ENCODE data around the gene ZNF664.

The ZNF664 gene

GRCh38 chr12:124032265-124032886, 59.4 kb downstream of the ZNF664 start:
- DNase-seq (ENCODE audit: low read depth) = peak; percentile 58

GRCh38 chr12:124033859-124034258, 60.8 kb downstream of the ZNF664 start:
- no peak for DNase-seq (ENCODE audit: low read depth)

GRCh38 chr12:124034297-124034696, 61.3 kb downstream of the ZNF664 start:
- DNase-seq (ENCODE audit: low read depth) = no peak

- DNase-seq (ENCODE audit: low read depth) = no peak
These were observed 62.1 kb downstream of the ZNF664 start for GRCh38 chr12:124035163-124035562.

GRCh38 chr12:124036171-124036598, 63.2 kb downstream of the ZNF664 start:
- no peak for DNase-seq (ENCODE audit: low read depth)

- DNase-seq (ENCODE audit: low read depth) = no peak
These were observed 63.7 kb downstream of the ZNF664 start for GRCh38 chr12:124036657-124037109.

GRCh38 chr12:124037331-124037730, 64.3 kb downstream of the ZNF664 start:
- no peak for DNase-seq (ENCODE audit: low read depth)

GRCh38 chr12:124039276-124039675, 66.3 kb downstream of the ZNF664 start:
- DNase-seq (ENCODE audit: low read depth) = peak; percentile 61

- no peak for DNase-seq (ENCODE audit: low read depth)
These were observed 67.3 kb downstream of the ZNF664 start for GRCh38 chr12:124040291-124040690.

- DNase-seq (ENCODE audit: low read depth) = no peak
These were observed 67.7 kb downstream of the ZNF664 start for GRCh38 chr12:124040737-124041136.

GRCh38 chr12:124041907-124042306, 68.9 kb downstream of the ZNF664 start:
- no peak for DNase-seq (ENCODE audit: low read depth)

GRCh38 chr12:124044021-124044420, 71.0 kb downstream of the ZNF664 start:
- no peak for DNase-seq (ENCODE audit: low read depth)

GRCh38 chr12:124044809-124045321, 71.8 kb downstream of the ZNF664 start:
- no peak for DNase-seq (ENCODE audit: low read depth)

- no peak for DNase-seq (ENCODE audit: low read depth)
These were observed 72.8 kb downstream of the ZNF664 start for GRCh38 chr12:124045671-124046455.

- DNase-seq (ENCODE audit: low read depth) = no peak
These were observed 73.4 kb downstream of the ZNF664 start for GRCh38 chr12:124046456-124046740.

- no peak for DNase-seq (ENCODE audit: low read depth)
These were observed 74.1 kb downstream of the ZNF664 start for GRCh38 chr12:124047045-124047566.

GRCh38 chr12:124049451-124050094, 76.6 kb downstream of the ZNF664 start:
- no peak for DNase-seq (ENCODE audit: low read depth)

- peak; percentile 43 for DNase-seq (ENCODE audit: low read depth)
These were observed 80.8 kb downstream of the ZNF664 start for GRCh38 chr12:124053851-124054250.

GRCh38 chr12:124055066-124055465, 82.1 kb downstream of the ZNF664 start:
- no peak for DNase-seq (ENCODE audit: low read depth)

GRCh38 chr12:124057691-124058090, 84.7 kb downstream of the ZNF664 start:
- no peak for DNase-seq (ENCODE audit: low read depth)

- no peak for DNase-seq (ENCODE audit: low read depth)
These were observed 86.7 kb downstream of the ZNF664 start for GRCh38 chr12:124059752-124060151.
